ENCODE data around the gene LTBP1.

The LTBP1 gene

GRCh38 chr2:33011373-33011772 is 64.6 kb downstream of the LTBP1 start:
- WGBS, 2 experiments (ENCODE audit: insufficient coverage in 2 of 2): 94 to 100% methylated on average over 2 of the region's 2 CpGs
- H3K27ac ChIP-seq (ENCODE audit: low read depth, low read length, severe bottlenecking): no peak overlapping the region
- H3K4me3 ChIP-seq (ENCODE audit: extremely low read depth, insufficient read depth, low read length, poor library complexity, severe bottlenecking): no peak overlapping the region
- H3K9me3 ChIP-seq (ENCODE audit: control insufficient read depth, low read length): no peaks in the 10 kb centered on the region
- peaks cover 16% of the 10 kb centered on the region for H3K4me1 ChIP-seq (ENCODE audit: control insufficient read depth, insufficient read depth, low read length, poor library complexity, severe bottlenecking)
- no peaks in the 10 kb centered on the region for H3K36me3 ChIP-seq (ENCODE audit: control insufficient read depth, insufficient read depth, low read length)

GRCh38 chr2:33011941-33012340 is 65.2 kb downstream of the LTBP1 start:
- Histone ChIP-seq H3K4me1 (ENCODE audit: control insufficient read depth, insufficient read depth, low read length, poor library complexity, severe bottlenecking) (peaks cover 16% of the 10 kb centered on the region), H3K27ac (ENCODE audit: low read depth, low read length, severe bottlenecking) (no peak overlapping the region), H3K36me3 (ENCODE audit: control insufficient read depth, insufficient read depth, low read length) (no peaks in the 10 kb centered on the region), H3K4me3 (ENCODE audit: extremely low read depth, insufficient read depth, low read length, poor library complexity, severe bottlenecking) (no peak overlapping the region), H3K9me3 (ENCODE audit: control insufficient read depth, low read length) (no peaks in the 10 kb centered on the region)
- WGBS, 2 experiments (ENCODE audit: insufficient coverage in 2 of 2): 90 to 100% methylated on average over 1 of the region's 3 CpGs

DNA sequence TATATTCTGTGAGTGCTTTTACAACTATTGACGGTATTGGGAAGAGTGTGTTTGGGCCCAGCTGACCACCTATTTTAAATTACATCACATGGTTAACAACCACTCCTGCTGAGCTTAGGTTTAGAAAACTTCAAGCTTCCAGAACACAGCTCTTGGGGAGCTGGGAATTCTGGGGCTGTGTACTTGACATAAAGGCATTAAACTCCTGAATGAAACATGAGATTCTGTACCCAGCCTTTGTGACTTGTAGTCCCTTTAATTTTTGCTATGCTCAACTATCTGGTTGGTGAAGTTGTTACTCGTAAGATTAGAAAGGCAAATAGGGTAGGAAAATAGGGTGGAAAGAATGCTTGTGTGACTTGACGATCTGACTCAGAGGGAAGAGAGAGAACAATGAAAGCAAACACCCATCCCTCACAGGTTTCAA is 66.9 kb downstream of the LTBP1 start:
- no peaks in the 10 kb centered on the region for H3K36me3 ChIP-seq (ENCODE audit: control insufficient read depth, insufficient read depth, low read length)
- no peak overlapping the region for H3K4me3 ChIP-seq (ENCODE audit: extremely low read depth, insufficient read depth, low read length, poor library complexity, severe bottlenecking)
- no peaks in the 10 kb centered on the region for H3K9me3 ChIP-seq (ENCODE audit: control insufficient read depth, low read length)
- peaks cover 22% of the 10 kb centered on the region for H3K4me1 ChIP-seq (ENCODE audit: control insufficient read depth, insufficient read depth, low read length, poor library complexity, severe bottlenecking)
- peak overlapping the region; percentile 51 for H3K27ac ChIP-seq (ENCODE audit: low read depth, low read length, severe bottlenecking)
- no CpG with 5 or more reads among the region's 3 CpGs for WGBS, 2 experiments (ENCODE audit: insufficient coverage in 2 of 2)

DNA sequence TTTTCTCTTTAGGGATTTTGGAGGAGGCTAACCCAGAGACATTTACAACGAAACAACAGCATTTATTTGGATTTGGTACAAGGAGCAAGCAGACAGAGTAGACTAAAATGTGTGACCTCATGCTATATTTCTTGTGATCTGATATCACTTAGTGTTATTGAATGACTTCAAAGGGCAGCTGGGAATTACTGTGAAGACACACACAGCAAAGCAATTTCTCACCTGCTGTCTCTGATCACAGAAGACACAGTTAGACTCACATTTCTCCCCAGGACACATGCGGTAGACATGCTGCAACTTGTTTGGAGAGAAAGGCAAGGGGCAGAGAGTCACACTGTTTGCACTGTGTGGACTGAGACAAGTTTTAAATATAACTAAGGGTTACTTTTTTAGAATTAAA is 67.5 kb downstream of the LTBP1 start:
- Histone ChIP-seq H3K27ac (ENCODE audit: low read depth, low read length, severe bottlenecking) (peak overlapping the region; percentile 51), H3K36me3 (ENCODE audit: control insufficient read depth, insufficient read depth, low read length) (no peaks in the 10 kb centered on the region), H3K4me3 (ENCODE audit: extremely low read depth, insufficient read depth, low read length, poor library complexity, severe bottlenecking) (no peak overlapping the region), H3K4me1 (ENCODE audit: control insufficient read depth, insufficient read depth, low read length, poor library complexity, severe bottlenecking) (peaks cover 22% of the 10 kb centered on the region), H3K9me3 (ENCODE audit: control insufficient read depth, low read length) (no peaks in the 10 kb centered on the region)
- no CpG with 5 or more reads among the region's 2 CpGs for WGBS, 2 experiments (ENCODE audit: insufficient coverage in 2 of 2)

GRCh38 chr2:33015421-33016142 is 68.8 kb downstream of the LTBP1 start:
- H3K27ac ChIP-seq (ENCODE audit: low read depth, low read length, severe bottlenecking): no peak overlapping the region
- H3K4me1 ChIP-seq (ENCODE audit: control insufficient read depth, insufficient read depth, low read length, poor library complexity, severe bottlenecking): peaks cover 23% of the 10 kb centered on the region
- 80% methylated on average over 1 of the region's 4 CpGs for WGBS, 2 experiments (ENCODE audit: insufficient coverage in 2 of 2)
- no peaks in the 10 kb centered on the region for H3K36me3 ChIP-seq (ENCODE audit: control insufficient read depth, insufficient read depth, low read length)
- H3K4me3 ChIP-seq (ENCODE audit: extremely low read depth, insufficient read depth, low read length, poor library complexity, severe bottlenecking): no peak overlapping the region
- no peaks in the 10 kb centered on the region for H3K9me3 ChIP-seq (ENCODE audit: control insufficient read depth, low read length)

GRCh38 chr2:33018271-33018670 is 71.5 kb downstream of the LTBP1 start:
- H3K27ac ChIP-seq (ENCODE audit: low read depth, low read length, severe bottlenecking): no peak overlapping the region
- no peaks in the 10 kb centered on the region for H3K9me3 ChIP-seq (ENCODE audit: control insufficient read depth, low read length)
- peaks cover 44% of the 10 kb centered on the region for H3K4me1 ChIP-seq (ENCODE audit: control insufficient read depth, insufficient read depth, low read length, poor library complexity, severe bottlenecking)
- no peaks in the 10 kb centered on the region for H3K36me3 ChIP-seq (ENCODE audit: control insufficient read depth, insufficient read depth, low read length)
- no peak overlapping the region for H3K4me3 ChIP-seq (ENCODE audit: extremely low read depth, insufficient read depth, low read length, poor library complexity, severe bottlenecking)
- 90 to 100% methylated on average over 2 of the region's 2 CpGs for WGBS, 2 experiments (ENCODE audit: insufficient coverage in 2 of 2)

DNA sequence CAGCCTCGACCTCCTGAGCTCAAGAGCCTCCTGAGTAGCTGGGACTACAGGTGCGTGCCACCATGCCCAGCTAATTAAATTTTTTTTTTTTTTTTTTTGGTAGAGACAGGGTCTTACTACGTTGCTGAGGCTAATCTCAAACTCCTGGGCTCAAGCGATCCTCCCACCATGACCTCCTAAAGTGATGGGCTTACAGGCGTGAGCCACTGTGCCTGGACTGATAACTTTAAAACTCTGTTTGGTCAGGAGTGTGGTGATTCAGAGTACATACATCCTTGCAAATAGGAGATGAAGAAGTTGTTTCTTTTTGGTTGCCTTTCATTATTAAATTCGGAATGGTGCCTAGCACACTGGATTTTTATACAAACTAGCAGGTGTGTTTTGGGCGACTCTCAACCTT is 73.0 kb downstream of the LTBP1 start:
- 92 to 93% methylated on average over 3 to 4 of the region's 7 CpGs for WGBS, 2 experiments (ENCODE audit: insufficient coverage in 2 of 2)

GRCh38 chr2:33020883-33021282 is 74.1 kb downstream of the LTBP1 start:
- Histone ChIP-seq H3K4me1 (ENCODE audit: control insufficient read depth, insufficient read depth, low read length, poor library complexity, severe bottlenecking) (peaks cover 39% of the 10 kb centered on the region), H3K4me3 (ENCODE audit: extremely low read depth, insufficient read depth, low read length, poor library complexity, severe bottlenecking) (no peak overlapping the region), H3K9me3 (ENCODE audit: control insufficient read depth, low read length) (peaks cover 6% of the 10 kb centered on the region), H3K36me3 (ENCODE audit: control insufficient read depth, insufficient read depth, low read length) (no peaks in the 10 kb centered on the region), H3K27ac (ENCODE audit: low read depth, low read length, severe bottlenecking) (peak overlapping the region; percentile 41)
- WGBS, 2 experiments (ENCODE audit: insufficient coverage in 2 of 2): 81 to 85% methylated on average over 5 to 6 of the region's 6 CpGs

More for the DNA sequence above, 73.0 kb downstream of the LTBP1 start:
- Histone ChIP-seq H3K27ac (ENCODE audit: low read depth, low read length, severe bottlenecking) (no peak overlapping the region), H3K4me1 (ENCODE audit: control insufficient read depth, insufficient read depth, low read length, poor library complexity, severe bottlenecking) (peaks cover 39% of the 10 kb centered on the region), H3K36me3 (ENCODE audit: control insufficient read depth, insufficient read depth, low read length) (no peaks in the 10 kb centered on the region), H3K9me3 (ENCODE audit: control insufficient read depth, low read length) (peaks cover 3% of the 10 kb centered on the region), H3K4me3 (ENCODE audit: extremely low read depth, insufficient read depth, low read length, poor library complexity, severe bottlenecking) (no peak overlapping the region)

DNA sequence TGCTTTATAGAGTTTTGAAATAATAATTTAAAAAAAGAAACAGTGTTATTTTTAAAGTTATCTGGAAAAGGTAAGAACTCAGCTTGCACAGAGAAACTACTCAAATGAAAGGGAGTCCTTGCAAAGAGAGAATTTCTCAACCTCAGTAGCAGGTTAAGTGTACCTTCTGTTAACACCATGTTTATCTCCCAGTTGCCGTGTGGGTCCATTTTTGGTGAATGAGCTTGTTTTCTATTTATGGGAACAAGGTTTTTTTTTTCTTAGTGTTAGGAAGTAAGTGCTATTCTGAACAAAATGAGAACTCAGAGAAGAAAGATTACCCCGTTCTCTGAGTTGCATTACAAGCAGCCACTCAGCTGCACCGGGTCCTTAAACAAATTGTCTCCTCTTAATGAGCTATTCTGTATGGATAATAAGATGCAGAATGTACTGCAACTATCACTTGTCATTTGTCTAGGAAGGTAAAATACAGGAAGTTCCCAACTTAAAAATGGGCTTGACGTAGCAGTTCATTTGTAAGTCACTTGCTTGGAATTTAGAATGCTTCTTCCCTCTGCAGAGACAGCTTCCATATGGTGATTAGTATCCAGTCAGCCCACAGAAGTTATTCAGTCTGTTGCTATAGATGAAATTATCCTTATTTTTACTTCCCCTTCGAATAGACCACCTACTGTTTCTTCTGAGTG is 74.9 kb downstream of the LTBP1 start:
- H3K36me3 ChIP-seq (ENCODE audit: control insufficient read depth, insufficient read depth, low read length): no peaks in the 10 kb centered on the region
- H3K9me3 ChIP-seq (ENCODE audit: control insufficient read depth, low read length): peaks cover 6% of the 10 kb centered on the region
- H3K27ac ChIP-seq (ENCODE audit: low read depth, low read length, severe bottlenecking): peak overlapping the region; percentile 65
- 76% methylated on average over 3 of the region's 5 CpGs; no CpG with 5 or more reads in 1 of the 2 experiments for WGBS, 2 experiments (ENCODE audit: insufficient coverage in 2 of 2)
- peaks cover 39% of the 10 kb centered on the region for H3K4me1 ChIP-seq (ENCODE audit: control insufficient read depth, insufficient read depth, low read length, poor library complexity, severe bottlenecking)
- H3K4me3 ChIP-seq (ENCODE audit: extremely low read depth, insufficient read depth, low read length, poor library complexity, severe bottlenecking): no peak overlapping the region

GRCh38 chr2:33022395-33022985 is 75.7 kb downstream of the LTBP1 start:
- Histone ChIP-seq H3K4me1 (ENCODE audit: control insufficient read depth, insufficient read depth, low read length, poor library complexity, severe bottlenecking) (peaks cover 39% of the 10 kb centered on the region), H3K27ac (ENCODE audit: low read depth, low read length, severe bottlenecking) (peak overlapping the region; percentile 65)
- 89 to 95% methylated on average over 2 of the region's 2 CpGs for WGBS, 2 experiments (ENCODE audit: insufficient coverage in 2 of 2)

More at GRCh38 chr2:33022395-33022985, 75.7 kb downstream of the LTBP1 start:
- Histone ChIP-seq H3K36me3 (ENCODE audit: control insufficient read depth, insufficient read depth, low read length) (peaks cover 2% of the 10 kb centered on the region), H3K4me3 (ENCODE audit: extremely low read depth, insufficient read depth, low read length, poor library complexity, severe bottlenecking) (no peak overlapping the region), H3K9me3 (ENCODE audit: control insufficient read depth, low read length) (peaks cover 6% of the 10 kb centered on the region)

Data from mesodermal cell (in vitro differentiated cells).